GM23248 (cell line): ENCODE measurements around the gene TBC1D24. TPM values are rescaled to one million over a fixed set of nuclear protein-coding genes. Genes with fewer than 3 reads are reported as not detected.

Source experiments
- DNase-seq: peaks from one replicate; pipeline ENCODE4 v3.0.0-alpha.2; 2015
- H2AFZ ChIP-seq: fragments of 200-600 bp; sonication (generic); 2 replicates; pipeline ENCODE4 v1.6.1; 2016; ENCODE audit warnings: antibody characterized with exemption
- H3F3A ChIP-seq: fragments of 200-600 bp; sonication (generic); 2 replicates; pipeline ENCODE4 v1.6.1; 2016; ENCODE audit warnings: mild to moderate bottlenecking, antibody characterized with exemption, mixed run types; ENCODE audit not compliant: insufficient read depth
- H3K27ac ChIP-seq: fragments of 200-600 bp; sonication (generic); 2 replicates; pipeline ENCODE4 v1.5.1; 2016; ENCODE audit warnings: mild to moderate bottlenecking
- H3K27me3 ChIP-seq: fragments of 200-600 bp; sonication (generic); replicated peaks from 2 replicates; pipeline ENCODE4 v1.6.1; 2016; ENCODE audit warnings: mild to moderate bottlenecking; ENCODE audit not compliant: insufficient read depth
- H3K36me3 ChIP-seq: fragments of 200-600 bp; sonication (generic); 2 replicates; pipeline ENCODE4 v1.6.1; 2016; ENCODE audit warnings: low read depth, mild to moderate bottlenecking
- H3K4me1 ChIP-seq: fragments of 200-600 bp; sonication (generic); 2 replicates; pipeline ENCODE4 v1.6.1; 2016; ENCODE audit warnings: mild to moderate bottlenecking; ENCODE audit not compliant: insufficient read depth
- H3K4me2 ChIP-seq: fragments of 200-600 bp; sonication (generic); one replicate; pipeline ENCODE4 v1.6.1; 2016; ENCODE audit warnings: mild to moderate bottlenecking; ENCODE audit not compliant: unreplicated experiment
- H3K4me3 ChIP-seq: fragments of 200-600 bp; sonication (generic); 2 replicates; pipeline ENCODE4 v1.5.1; 2016; ENCODE audit warnings: mild to moderate bottlenecking
- H3K79me2 ChIP-seq: fragments of 200-600 bp; sonication (generic); 2 replicates; pipeline ENCODE4 v1.6.1; 2016; ENCODE audit warnings: mild to moderate bottlenecking; ENCODE audit not compliant: insufficient read depth
- H3K9ac ChIP-seq: fragments of 200-600 bp; sonication (generic); 2 replicates; pipeline ENCODE4 v1.6.1; 2016; ENCODE audit warnings: mild to moderate bottlenecking
- H3K9me2 ChIP-seq: fragments of 200-600 bp; sonication (generic); 2 replicates; pipeline ENCODE4 v1.6.1; 2016; ENCODE audit warnings: mixed run types, mild to moderate bottlenecking, moderate library complexity; ENCODE audit not compliant: insufficient read depth
- H3K9me3 ChIP-seq: fragments of 200-600 bp; sonication (generic); one replicate; pipeline ENCODE4 v1.6.1; 2017; ENCODE audit warnings: low read depth
- H4K20me1 ChIP-seq: fragments of 200-600 bp; sonication (generic); 2 replicates; pipeline ENCODE4 v1.6.0; 2016; ENCODE audit not compliant: insufficient read depth
- EZH2 ChIP-seq: fragments of 200-600 bp; sonication (generic); IDR thresholded peaks from 2 replicates; pipeline ENCODE4 v1.6.1; 2018; ENCODE audit warnings: antibody characterized with exemption, mild to moderate bottlenecking; ENCODE audit not compliant: insufficient read depth, poor library complexity, severe bottlenecking
- EZH2phosphoT487 ChIP-seq: fragments of 200-600 bp; sonication (generic); IDR thresholded peaks from 2 replicates; pipeline ENCODE4 v1.6.1; 2018; ENCODE audit warnings: antibody characterized with exemption, moderate library complexity, mild to moderate bottlenecking, low read depth; ENCODE audit not compliant: insufficient read depth
- WGBS, 2 experiments: methylation state at CpG; one replicate each; pipeline ENCODE4 v1.1.6; 2015 to 2017; ENCODE audit warnings: low lambda C conversion rate in 2 of 2, low coverage in 1 of 2; ENCODE audit errors: missing lambda C conversion rate in 2 of 2; 5-methylcytosine and 5-hydroxymethylcytosine counted together
- in situ Hi-C: fragments of 300-500 bp; cut with MboI; formaldehyde crosslinking; loops from 2 replicates; pipeline ENCODE4 v1.15.0; 2020
- polyA plus RNA-seq: library from polyadenylated mRNA; unstranded; fragments of >200 nt; fragmentation: Nextera tagmentation; extraction: Ambion mirVana; gene quantifications from 2 replicates; pipeline ENCODE4 v1.2.1, GENCODE V29; 2016
- total RNA-seq: library from RNA; depleted of rRNA; stranded (reverse); fragments of >200 nt; shearing (Covaris generic); gene quantifications from 2 replicates; pipeline ENCODE4 v1.2.3, GENCODE V29; 2014

The TBC1D24 gene
- total and polyA plus RNA-seq, 2 experiments from 2014 or later, result 10.1 to 18.7 TPM

DNA sequence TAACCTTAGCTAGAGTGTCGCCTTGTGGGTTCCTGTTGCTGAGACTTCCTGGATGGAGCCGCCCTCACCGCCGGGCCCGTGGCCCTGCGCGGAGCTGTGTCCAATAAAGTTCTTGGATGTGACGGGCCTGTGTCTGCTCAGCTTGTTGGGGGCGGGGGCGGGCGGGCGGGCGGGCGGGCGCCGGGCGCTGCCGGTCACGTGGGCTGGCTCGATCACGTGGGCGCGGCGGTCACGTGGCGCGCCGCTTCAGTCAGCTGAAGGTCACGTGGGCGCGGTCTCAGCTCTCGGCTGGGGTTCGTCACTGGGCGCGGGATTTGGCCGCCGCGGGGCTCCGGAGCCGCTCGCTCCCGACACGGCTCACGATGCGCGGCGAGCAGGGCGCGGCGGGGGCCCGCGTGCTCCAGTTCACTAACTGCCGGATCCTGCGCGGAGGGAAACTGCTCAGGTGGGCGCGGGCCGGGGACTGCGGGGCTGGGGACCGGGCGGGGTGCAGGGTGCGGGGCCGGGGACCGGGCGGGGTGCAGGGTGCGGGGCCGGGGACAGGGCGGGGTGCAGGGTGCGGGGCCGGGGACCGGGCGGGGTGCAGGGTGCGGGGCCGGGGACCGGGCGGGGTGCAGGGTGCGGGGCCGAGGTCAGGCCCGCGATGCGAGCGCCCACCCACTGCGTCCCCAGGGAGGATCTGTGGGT lies 45.3 kb downstream of the TBC1D24 start, which contains the start of gene AMDHD2:
AMDHD2 (plus strand) TSS at position 275 of the 687 bp plus-strand sequence; CDS start at position 363, 88 bp downstream.
- in situ Hi-C loops, result no loop called here
- H3K9me2 ChIP-seq, result no peaks in the 10 kb centered on the region
- H3K27me3 ChIP-seq, result no peaks in the 10 kb centered on the region
- peaks cover 90% of the 10 kb centered on the region for H3K79me2 ChIP-seq
- peaks cover 6% of the 10 kb centered on the region for H3F3A ChIP-seq
- peaks cover 35% of the 10 kb centered on the region for H3K4me1 ChIP-seq
- H3K4me2 ChIP-seq, result peak within 1 kb of the TSS; percentile 79
- DNase-seq, result peak; percentile 99
- peak within 1 kb of the TSS; percentile 76 for H3K4me3 ChIP-seq
- peaks cover 6% of the 10 kb centered on the region; the same call in 1 of the 2 replicates for H4K20me1 ChIP-seq
- no peaks in the 10 kb centered on the region for H3K9me3 ChIP-seq
- peak within 1 kb of the TSS; percentile 67 for H3K27ac ChIP-seq
- TF ChIP-seq EZH2phosphoT487, result no peak
- no peak for TF ChIP-seq EZH2
- H2AFZ ChIP-seq, result peak within 1 kb of the TSS; percentile 32; the same call in 1 of the 2 replicates
- H3K9ac ChIP-seq, result peak within 1 kb of the TSS; percentile 87
- peaks cover 11% of the 10 kb centered on the region; the same call in 1 of the 2 replicates for H3K36me3 ChIP-seq
- WGBS, 2 experiments, result 0 to 2% methylated on average over 24 to 57 of the region's 83 CpGs

DNA sequence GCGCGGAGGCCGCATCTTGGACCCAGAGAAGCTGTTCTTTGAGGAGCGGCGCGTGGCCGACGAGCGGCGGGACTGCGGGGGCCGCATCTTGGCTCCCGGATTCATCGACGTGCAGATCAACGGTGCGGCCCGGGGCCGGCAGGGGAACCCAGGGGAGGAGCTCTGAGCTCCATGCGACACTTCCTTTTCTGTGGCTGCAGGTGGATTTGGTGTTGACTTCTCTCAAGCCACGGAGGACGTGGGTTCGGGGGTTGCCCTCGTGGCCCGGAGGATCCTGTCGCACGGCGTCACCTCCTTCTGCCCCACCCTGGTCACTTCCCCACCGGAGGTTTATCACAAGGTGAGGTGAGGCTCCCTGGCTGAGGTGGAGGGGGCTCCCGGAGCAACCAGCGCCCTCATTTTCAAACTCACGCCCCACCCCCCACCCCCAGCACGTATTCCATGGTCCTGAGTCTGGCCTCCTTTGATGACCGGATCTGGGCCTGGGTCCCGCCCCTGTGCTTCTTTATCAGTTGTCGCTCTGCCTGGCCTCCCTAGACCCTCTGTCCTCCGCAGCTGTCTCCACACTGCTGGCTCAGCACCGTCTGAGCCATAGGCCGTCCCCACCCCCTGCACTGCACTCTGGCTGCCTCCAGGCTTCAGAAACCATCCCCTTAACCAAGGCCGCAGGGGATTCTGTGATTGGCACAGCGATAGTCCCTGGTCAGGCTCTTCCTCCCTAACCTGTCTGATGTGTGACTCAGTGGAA lies 46.0 kb downstream of the TBC1D24 start:
- H3K27me3 ChIP-seq, result no peaks in the 10 kb centered on the region
- peak overlapping the region; percentile 76 for H3K4me3 ChIP-seq
- no peaks in the 10 kb centered on the region for H3K9me2 ChIP-seq
- H3K4me2 ChIP-seq, result peak overlapping the region; percentile 79
- H4K20me1 ChIP-seq, result peaks cover 6% of the 10 kb centered on the region; the same call in 1 of the 2 replicates
- H3K9ac ChIP-seq, result peak overlapping the region; percentile 87
- TF ChIP-seq EZH2 (no peak), EZH2phosphoT487 (no peak)
- in situ Hi-C loops, result no loop called here
- H3K36me3 ChIP-seq, result peaks cover 12% of the 10 kb centered on the region; the same call in 1 of the 2 replicates
- H3K79me2 ChIP-seq, result peaks cover 83% of the 10 kb centered on the region
- WGBS, 2 experiments, result 11 to 18% methylated on average over 24 to 41 of the region's 41 CpGs
- peaks cover 28% of the 10 kb centered on the region for H3K4me1 ChIP-seq
- H2AFZ ChIP-seq, result peak overlapping the region; percentile 32; the same call in 1 of the 2 replicates
- H3K27ac ChIP-seq, result peak overlapping the region; percentile 49
- peak; percentile 67 for DNase-seq
- H3K9me3 ChIP-seq, result no peaks in the 10 kb centered on the region
- no peaks in the 10 kb centered on the region; the same call in 1 of the 2 replicates for H3F3A ChIP-seq

DNA sequence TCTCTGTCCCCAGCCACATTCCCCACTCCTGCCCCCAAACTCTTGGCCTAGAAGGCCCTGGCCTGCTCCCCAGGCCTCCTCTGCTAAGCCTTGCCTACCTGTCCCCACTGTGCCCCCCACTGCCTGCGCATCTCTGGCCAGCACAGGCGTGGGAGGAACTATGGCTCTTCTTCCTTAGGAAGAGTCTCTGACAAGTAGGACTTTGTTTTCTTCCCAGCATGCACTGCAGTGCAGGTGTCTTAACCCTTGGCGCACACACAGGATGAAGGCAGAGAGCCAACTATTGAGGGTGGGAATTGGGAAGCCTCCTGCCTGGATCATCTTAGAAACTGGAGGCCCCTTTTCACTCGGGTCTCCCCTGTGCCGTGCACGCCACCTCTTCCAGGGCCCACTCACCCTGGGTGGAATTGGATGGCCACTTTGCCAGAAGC lies 48.9 kb downstream of the TBC1D24 start:
- peaks cover 15% of the 10 kb centered on the region; the same call in 1 of the 2 replicates for H3K36me3 ChIP-seq

DNA sequence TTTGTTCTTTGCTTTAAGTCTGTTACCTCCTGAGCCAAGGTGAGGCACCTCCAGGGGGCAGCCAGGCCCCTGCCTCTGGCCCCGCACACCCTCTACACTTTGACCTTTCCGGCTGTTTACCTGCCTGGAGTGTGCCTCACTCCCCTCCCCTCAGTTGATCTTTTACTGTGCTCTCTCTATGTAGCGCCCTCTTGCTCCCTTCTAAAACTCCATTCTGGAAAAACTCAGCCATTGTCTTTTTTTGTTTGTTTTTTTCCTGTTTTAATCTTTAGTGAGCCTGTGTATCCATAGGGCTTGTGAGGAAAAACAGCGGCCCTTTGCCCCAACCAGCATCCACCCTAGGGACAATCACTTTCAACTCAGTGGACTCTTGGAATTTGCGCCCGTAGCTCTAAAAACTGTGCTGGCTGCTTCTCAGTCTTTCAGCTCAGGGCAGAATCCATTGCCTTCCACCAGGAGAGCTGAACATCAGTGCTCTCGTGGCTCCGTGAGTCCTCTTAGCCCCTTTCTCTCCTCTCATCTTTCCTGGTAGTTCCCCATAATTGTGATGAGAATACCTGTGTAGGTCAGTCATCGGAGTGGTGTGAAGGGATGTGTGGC lies 49.5 kb downstream of the TBC1D24 start:
- WGBS, 2 experiments, result 94 to 96% methylated on average over 9 of the region's 9 CpGs
- H3K4me1 ChIP-seq, result peaks cover 13% of the 10 kb centered on the region
- in situ Hi-C loops, result no loop called here
- H3K79me2 ChIP-seq, result peaks cover 48% of the 10 kb centered on the region
- peaks cover 15% of the 10 kb centered on the region; the same call in 1 of the 2 replicates for H3K36me3 ChIP-seq
- H3K27ac ChIP-seq, result no peak overlapping the region
- H2AFZ ChIP-seq, result no peak overlapping the region
- no peak overlapping the region for H3K4me3 ChIP-seq
- no peaks in the 10 kb centered on the region for H3K27me3 ChIP-seq
- no peak overlapping the region for H3K4me2 ChIP-seq
- H3K9me3 ChIP-seq, result no peaks in the 10 kb centered on the region
- H4K20me1 ChIP-seq, result no peaks in the 10 kb centered on the region
- H3K9me2 ChIP-seq, result no peaks in the 10 kb centered on the region
- TF ChIP-seq EZH2 (no peak), EZH2phosphoT487 (no peak)
- no peak for DNase-seq
- no peak overlapping the region for H3K9ac ChIP-seq
- H3F3A ChIP-seq, result no peaks in the 10 kb centered on the region; the same call in 1 of the 2 replicates

More for the DNA sequence above, 48.9 kb downstream of the TBC1D24 start:
- H3K9me3 ChIP-seq, result no peaks in the 10 kb centered on the region
- no peak overlapping the region for H3K27ac ChIP-seq
- no peaks in the 10 kb centered on the region for H3K9me2 ChIP-seq
- no peaks in the 10 kb centered on the region for H3K27me3 ChIP-seq
- no peaks in the 10 kb centered on the region; the same call in 1 of the 2 replicates for H3F3A ChIP-seq
- 87 to 89% methylated on average over 6 of the region's 6 CpGs for WGBS, 2 experiments
- H3K79me2 ChIP-seq, result peaks cover 54% of the 10 kb centered on the region
- no peak overlapping the region for H3K9ac ChIP-seq
- in situ Hi-C loops, result no loop called here
- no peaks in the 10 kb centered on the region for H4K20me1 ChIP-seq
- no peak for DNase-seq
- TF ChIP-seq EZH2phosphoT487 (no peak), EZH2 (no peak)
- H3K4me3 ChIP-seq, result no peak overlapping the region
- H3K4me1 ChIP-seq, result peaks cover 18% of the 10 kb centered on the region
- H3K4me2 ChIP-seq, result no peak overlapping the region
- H2AFZ ChIP-seq, result no peak overlapping the region
